Stimulated activated CD4-positive, alpha-beta T cell treated with anti-CD3 and anti-CD28 coated beads, Interleukin-1b, Interleukin-23, amount 100 ng/mL, for 24 hours (primary cell): ENCODE data around the gene ZIC1.

ENCODE experiments used
- DNase-seq, 4 experiments: peaks; one replicate each; pipeline ENCODE4 v3.0.0-alpha.2; 2020; ENCODE audit warnings: low read depth in 4 of 4, low spot score in 1 of 4

Gene ZIC1

DNA sequence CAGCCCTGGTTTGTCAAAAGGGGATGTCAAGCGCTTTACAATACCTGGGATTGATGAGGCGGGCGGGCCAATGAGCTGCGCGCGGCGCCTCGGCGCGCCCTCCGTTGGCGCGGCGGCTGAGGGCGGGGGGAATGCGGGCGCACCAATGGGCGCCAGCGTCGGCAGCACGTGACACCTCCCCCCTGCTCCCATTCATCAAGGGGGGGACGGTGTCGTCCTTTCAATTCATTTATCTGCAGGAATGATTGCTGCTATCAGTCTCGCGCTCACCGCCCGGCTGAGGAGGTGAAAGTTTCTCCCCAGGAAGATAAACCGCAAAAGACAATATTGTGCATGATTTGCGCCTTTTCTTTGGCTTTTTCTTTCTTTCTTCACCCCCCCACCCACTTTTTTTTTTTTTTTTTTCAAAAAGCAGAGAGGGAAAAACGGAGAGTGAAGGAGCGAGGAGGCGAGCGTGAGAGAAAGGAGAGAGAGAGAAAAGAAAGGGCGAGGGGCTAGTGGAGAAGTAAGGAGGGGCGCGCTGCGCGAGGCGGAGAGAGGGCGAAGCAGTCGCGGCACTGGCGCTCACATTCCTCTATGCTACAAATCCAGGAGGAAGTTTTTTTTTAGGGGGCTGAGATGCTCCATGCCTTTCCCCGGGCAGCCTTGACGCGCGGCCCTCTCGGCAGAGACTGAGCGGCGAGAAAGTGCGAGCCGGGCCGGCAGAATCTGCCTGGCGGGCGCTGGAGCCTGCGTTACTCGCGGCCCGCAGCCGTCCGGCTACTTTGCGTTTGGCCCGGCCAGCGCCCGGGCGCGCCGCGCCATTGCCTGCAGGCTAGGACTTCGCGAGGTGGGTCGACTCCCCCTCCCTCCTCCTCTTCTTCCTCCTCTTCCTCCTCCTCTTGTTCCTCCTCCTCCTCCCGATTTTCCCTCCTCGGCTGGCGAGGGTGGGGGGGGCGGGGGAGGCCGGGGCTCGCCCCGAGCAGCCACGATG, at the start of gene ZIC1:
ZIC1 (plus strand) TSS at position 223 of the 973 bp plus-strand sequence; CDS start at position 971, 748 bp downstream.
- no peak for DNase-seq

- DNase-seq, result no peak
Observed at GRCh38 chr3:147360051-147360439, 49.1 kb upstream of the ZIC1 start.

DNA sequence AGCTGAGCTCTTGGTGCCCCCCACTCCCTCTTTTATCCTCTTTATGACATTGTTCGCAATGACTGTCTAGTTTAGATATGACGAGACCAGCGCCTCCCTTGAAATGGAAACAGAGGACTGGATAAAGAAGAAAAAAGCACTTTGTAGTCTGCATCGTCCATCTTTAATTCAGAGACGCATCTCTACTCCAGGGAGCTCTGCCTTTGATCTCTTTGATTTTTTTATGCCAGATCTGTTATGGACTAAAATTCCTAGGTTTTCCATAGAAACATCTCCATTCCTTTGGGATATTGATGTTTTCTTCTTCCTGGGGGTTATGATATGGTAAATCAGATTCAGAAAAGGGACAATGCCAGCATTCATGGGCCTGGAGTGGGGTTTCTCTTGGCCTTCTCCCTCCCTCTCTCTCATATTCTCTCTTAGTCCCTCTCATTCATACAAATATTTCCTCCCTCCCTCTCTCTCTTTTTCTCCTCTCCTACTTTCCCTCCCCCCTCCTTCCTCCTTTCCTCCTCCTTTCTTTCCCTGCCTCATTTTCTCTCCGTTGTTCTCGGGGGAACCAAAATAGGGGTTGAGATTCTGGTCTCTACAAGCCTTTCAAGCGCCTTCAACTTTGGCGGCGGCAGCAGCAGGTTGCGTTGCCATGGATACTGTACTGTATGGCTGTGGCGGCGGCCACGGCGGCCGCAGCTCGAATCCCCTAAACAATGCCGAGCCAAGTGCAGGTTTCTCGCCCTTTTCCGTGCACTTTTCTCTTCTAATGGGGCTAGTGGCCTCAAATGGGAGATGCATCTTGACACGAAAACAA, 48.3 kb upstream of the ZIC1 start:
- DNase-seq, result no peak

DNA sequence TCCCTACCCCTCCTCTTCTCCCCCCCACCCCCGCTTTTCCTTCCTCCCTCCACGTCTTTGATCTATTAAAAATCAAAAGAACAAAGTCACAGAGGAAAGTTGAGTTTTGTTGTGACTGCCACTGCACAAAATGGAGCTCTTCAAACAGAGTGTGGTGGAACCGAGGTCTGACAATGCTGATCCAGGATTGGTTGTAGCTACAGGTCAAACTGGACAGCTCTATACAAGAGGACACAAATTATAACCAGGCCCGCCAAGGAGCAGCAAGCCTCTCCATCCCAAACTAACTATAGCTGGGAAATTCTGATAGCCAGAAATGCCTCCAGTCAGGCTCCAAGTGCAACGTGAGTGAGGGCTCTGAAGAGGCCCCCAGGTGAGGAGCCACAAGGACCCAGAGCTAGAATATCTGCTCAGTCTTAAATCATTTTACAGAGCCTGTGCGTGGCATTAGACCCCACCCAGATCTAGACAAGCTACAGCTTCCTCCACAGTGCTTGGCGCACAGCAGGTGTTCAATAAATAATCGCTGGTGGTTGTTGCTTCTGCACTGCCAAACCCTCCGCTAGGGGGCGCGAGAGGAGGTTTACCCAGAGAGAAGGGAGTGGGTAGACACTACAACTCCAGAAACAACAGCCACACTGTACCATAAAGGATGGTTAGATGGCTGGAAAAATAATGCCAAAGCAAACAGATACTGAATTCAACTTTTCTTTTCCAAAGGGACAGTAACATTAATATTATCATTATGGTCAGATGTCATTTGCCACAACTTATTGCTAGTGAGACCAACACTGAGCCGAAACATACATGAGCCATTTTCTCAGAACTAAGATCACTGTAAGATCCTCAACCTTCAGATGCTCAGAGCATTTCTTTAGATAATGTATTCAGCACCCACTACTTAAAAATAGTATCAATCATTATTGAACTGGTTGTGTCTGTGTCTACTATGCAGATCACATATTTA, 47.4 kb upstream of the ZIC1 start:
- DNase-seq, result peak in 2 of 4 experiments; percentile 4 to 8

DNA sequence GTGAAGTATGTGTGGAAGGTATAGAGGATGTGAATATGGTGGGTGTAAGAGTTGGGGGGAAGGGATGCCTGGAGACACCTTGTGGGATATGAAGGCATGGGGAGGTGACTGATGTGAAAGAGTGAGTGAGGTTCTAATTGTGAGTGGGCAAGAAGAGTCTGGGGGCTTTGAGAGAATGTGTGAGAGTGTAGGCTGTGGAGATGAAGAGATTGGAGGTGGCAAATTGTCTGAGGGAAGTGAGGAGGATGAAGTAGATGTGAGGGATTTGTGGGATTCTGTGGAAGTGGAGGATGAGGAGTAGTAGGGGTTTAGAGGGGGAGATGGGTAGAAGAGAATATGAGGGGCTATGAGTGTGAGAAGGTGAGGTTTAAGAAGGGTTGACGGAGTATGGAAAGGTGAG, 44.4 kb upstream of the ZIC1 start:
- no peak for DNase-seq

DNA sequence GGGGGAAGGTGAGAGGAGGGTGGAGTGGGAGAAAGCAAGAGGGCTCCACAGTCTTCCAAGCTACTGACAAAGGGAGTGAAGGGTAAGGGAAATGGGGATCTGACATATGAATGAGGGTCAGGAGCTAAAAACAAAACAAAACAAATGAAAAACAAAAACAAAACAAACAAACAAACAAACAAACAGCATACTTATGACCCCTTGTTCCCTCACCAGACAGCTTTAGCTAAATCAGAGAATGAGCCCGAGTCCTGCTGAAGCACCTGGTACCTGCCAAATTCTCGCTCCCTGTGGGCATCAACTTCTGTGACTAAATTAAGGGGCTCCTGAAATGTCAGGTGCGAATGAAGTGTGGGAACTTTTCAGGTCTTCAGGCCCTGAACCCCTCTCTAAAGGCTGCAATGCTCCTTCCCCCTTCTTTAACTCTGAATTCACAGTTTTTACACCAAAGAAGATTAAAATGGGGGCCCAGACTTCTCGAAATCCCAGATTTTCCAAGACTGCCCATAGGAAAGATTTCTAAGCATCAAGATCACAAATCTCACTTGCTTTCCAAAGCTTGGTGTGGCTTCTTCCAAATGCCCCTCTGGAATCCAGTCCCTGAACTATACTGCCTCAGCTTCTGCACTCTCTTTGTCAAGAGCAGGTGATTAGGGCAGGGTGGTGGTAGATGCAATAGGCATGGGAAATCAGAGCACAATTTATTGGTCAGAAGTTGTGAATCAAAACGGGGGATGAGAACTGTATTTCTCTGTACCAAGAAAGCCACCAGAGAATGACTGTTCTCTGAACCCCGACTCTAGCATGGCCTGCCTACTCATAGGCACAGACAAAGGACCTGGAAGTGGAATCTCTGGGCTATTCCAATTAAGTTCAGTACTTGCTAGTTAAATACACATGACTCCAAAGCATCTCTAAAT, 43.7 kb upstream of the ZIC1 start:
- no peak for DNase-seq

DNA sequence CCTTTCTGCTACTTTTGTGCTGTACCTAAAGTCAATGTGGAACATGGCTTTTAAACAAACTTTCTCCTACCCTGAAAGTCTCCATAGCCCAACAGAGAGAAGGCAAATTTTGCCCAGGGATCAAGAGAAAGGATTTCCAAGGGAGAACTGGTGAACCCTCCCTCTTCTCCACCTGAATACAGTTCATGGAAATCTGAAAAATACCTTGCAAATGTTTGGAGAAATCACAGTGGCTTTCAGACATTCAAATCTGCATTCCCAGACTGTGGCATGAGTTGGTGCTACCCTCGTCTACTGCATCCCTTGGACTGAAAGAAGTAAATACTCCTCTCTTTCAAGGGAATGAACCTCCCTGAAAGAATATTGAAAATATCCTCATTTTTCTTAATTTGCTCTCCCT, 41.5 kb upstream of the ZIC1 start:
- no peak for DNase-seq

GRCh38 chr3:147368151-147368550, 41.0 kb upstream of the ZIC1 start:
- no peak for DNase-seq

DNA sequence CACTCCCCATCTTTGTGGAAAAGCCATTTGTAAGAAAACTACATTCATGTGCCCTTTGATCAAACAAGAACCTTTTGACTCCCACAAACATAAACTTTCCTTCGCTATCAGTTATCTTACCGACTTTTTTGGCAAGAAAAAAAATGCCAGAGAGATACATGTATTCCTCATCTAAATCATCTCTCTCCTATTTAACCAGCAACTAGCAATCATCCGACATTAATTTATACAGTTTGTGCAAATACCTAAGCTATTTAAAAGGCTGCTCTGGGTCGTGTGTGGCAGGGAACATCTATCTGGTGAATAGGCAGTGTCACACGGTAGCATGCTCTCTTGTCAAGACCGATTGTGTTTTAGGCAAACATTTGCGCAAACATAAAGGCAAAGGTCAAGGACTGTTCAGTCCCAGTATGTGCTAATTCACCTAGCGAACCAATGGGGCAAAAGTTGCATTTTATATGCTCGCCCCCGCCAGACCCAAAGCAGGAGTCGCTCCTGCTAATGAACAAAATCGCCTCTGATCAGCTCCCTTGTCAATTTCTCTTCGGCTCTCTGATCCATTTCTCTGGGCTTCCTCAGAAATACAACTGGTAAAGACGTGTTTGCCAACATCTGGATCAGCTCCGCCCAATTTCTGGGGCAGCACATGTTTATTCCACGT, 40.5 kb upstream of the ZIC1 start:
- DNase-seq, result no peak

GRCh38 chr3:147369231-147369630, 39.9 kb upstream of the ZIC1 start:
- DNase-seq, result no peak

DNA sequence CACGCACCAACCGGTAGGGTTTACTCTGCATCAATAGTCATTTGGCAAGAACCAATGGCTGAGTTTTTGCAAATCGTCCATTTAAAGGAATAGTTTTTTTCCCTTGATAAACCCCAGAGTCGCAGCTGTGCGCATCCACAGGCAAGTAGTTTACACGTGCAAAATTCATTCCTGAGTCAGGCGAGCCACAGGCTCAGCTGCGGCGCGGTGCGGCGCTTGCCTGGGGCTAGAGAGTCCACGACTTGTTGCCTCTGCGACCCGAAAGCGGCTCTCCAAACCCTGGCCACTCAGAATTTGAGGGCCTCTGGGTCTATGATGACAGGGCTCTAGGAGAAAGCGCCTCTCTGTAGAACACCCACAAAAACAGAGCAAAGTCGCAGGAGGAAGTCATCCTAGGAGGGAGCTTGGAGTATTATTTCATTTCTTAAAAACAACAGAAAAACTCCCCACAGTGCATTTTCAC, 39.5 kb upstream of the ZIC1 start:
- no peak for DNase-seq

GRCh38 chr3:147370349-147370748, 38.8 kb upstream of the ZIC1 start:
- no peak for DNase-seq

DNA sequence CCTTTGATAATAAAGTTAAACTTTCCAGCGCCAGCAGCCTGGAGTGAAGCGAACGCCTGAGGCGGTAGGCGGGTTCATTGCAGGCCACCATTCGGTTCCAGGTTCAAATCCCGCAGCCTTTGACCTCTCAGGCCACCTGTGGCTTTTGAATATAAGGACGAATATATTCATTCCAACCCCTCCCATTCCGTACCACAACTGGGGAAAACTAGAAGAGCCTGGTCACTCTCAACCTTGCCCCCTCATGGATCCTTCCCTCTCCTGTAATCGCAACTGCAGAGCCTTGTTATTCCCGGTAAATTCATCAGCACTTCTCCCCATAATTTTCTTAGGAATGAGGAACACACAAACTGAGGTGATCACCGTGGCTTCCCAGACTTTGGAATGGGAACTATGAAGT, 38.0 kb upstream of the ZIC1 start:
- DNase-seq, result no peak

DNA sequence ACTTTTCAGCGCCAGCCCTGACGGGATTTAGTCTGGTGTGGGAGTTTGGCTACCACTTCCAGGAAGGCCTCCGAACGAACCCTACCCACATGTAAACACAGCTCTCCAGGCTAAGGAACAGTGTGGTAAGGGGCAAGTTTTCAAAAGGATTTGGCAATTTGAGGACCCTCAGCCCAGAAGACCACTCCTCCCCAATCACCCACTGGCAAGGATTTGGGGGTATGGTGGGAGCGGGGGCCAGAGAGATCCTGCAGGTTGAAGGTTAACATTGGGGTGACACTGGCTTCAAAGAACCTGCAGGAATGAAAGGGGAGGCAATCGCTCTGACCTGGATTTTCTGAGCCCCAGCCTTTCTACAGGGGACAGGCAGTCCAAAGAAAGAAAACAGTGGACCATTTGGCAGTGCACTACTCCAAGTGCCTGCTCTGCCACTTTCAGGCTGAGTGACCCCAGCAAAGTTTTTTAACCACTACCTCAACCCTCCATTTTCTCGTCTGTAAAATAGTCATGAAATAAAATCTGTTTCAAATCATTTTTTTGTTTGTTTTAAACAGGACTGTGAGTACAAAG, 37.3 kb upstream of the ZIC1 start:
- no peak for DNase-seq

GRCh38 chr3:147372525-147373027, 36.6 kb upstream of the ZIC1 start:
- no peak for DNase-seq

DNA sequence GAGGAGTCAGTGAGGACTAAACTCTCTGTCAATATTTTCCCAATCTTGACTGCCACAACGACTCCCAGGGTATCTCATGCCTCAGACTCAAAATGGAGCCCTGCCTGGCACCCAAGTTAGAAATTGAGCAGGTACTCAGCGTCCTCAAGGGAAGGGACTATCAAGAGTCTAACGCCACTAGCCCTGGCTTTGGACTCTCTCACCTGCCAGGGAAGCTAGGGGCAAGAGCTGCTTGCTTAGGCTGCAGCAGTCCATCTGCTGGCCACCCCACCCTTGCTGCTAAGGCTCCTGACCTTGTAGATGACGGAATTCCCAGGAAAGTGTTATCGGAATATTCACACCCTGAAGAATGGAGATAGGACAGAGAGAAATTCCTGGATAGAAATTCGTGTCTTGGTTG, 35.9 kb upstream of the ZIC1 start:
- DNase-seq, result no peak

GRCh38 chr3:147377412-147378367, 31.5 kb upstream of the ZIC1 start:
- DNase-seq, result no peak

GRCh38 chr3:147379651-147380050, 29.5 kb upstream of the ZIC1 start:
- DNase-seq, result no peak
